ENCODE data around the gene TBC1D32. TPM values are rescaled to one million over a fixed set of nuclear protein-coding genes. Genes with fewer than 3 reads are reported as not detected.

Gene TBC1D32
- total RNA-seq, 1 experiment from 2014 or later, result 12.0 TPM

DNA sequence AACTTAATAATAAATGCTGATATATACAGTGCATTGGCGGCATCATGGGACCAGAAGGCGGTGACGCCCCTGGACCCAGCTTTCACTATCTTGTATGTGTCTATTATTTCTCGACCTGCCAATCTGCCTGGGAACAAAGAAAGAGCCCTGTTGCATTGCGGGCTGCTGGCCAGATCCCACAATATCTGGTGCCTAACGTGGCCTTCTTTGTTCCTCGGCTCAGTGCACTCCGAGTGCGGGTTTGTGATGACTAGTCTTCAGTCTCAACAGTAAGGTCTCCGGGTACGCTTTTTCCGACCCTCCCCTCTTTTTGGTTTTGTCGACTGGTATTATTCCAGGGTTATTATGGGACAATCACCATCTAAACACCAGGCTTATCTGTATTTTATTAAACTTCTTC lies 291.5 kb downstream of the TBC1D32 start:
- POLR2A ChIA-PET (ENCODE audit: unreplicated experiment), result no interaction called here
- Histone ChIP-seq H3K9me2 (ENCODE audit: insufficient read depth) (no peaks in the 10 kb centered on the region; the same call in 1 of the 2 replicates), H3K27me3 (ENCODE audit: insufficient read depth, low read depth) (no peaks in the 10 kb centered on the region), H4K20me1 (ENCODE audit: insufficient read depth) (no peaks in the 10 kb centered on the region), H2AFZ (no peak overlapping the region), H3K4me1 (replicated peaks; ENCODE audit: insufficient read depth) (no peaks in the 10 kb centered on the region; the same call in 1 of the 2 replicates), H3K4me3 (no peak overlapping the region), H3K27ac (no peak overlapping the region), H3F3A (ENCODE audit: insufficient read depth, low read depth) (no peaks in the 10 kb centered on the region), H3K4me2 (no peak overlapping the region), H3K79me2 (ENCODE audit: low read depth) (no peaks in the 10 kb centered on the region), H3K36me3 (ENCODE audit: low read depth) (no peaks in the 10 kb centered on the region), H3K9me3 (ENCODE audit: insufficient read depth, low read depth) (no peaks in the 10 kb centered on the region)
- intact Hi-C loops (cut with micrococcal nuclease; ENCODE audit: unreplicated experiment), result no loop called here
- no TSS peak for BruUV-seq (replicated peaks)
- no peak for DNase-seq
- CTCF ChIA-PET, result no interaction called here
- TF ChIP-seq EZH2 (IDR thresholded peaks at IDR 0.05; ENCODE audit: low read depth) (no peak), CTCF (conservative IDR thresholded peaks at IDR 0.05) (no peak)

GRCh38 chr6:121040831-121041230 lies 293.4 kb downstream of the TBC1D32 start:
- H3K27me3 ChIP-seq (ENCODE audit: insufficient read depth, low read depth), result no peaks in the 10 kb centered on the region
- H3K4me2 ChIP-seq, result no peak overlapping the region
- H2AFZ ChIP-seq, result no peak overlapping the region
- no peak for DNase-seq
- H3K79me2 ChIP-seq (ENCODE audit: low read depth), result no peaks in the 10 kb centered on the region
- intact Hi-C loops (cut with micrococcal nuclease; ENCODE audit: unreplicated experiment), result no loop called here
- no peaks in the 10 kb centered on the region; the same call in 1 of the 2 replicates for H3K9me2 ChIP-seq (ENCODE audit: insufficient read depth)
- H4K20me1 ChIP-seq (ENCODE audit: insufficient read depth), result no peaks in the 10 kb centered on the region
- CTCF ChIA-PET, result no interaction called here
- no peak overlapping the region for H3K27ac ChIP-seq
- POLR2A ChIA-PET (ENCODE audit: unreplicated experiment), result interaction anchor here (0.6 kb wide), 1 partner anchor 435 kb away, joined by 4 read pairs; no protein-coding TSS in a partner anchor
- no peaks in the 10 kb centered on the region for H3K9me3 ChIP-seq (ENCODE audit: insufficient read depth, low read depth)
- TF ChIP-seq CTCF (conservative IDR thresholded peaks at IDR 0.05), result no peak
- no peak for TF ChIP-seq EZH2 (IDR thresholded peaks at IDR 0.05; ENCODE audit: low read depth)
- no peaks in the 10 kb centered on the region for H3K36me3 ChIP-seq (ENCODE audit: low read depth)
- no peaks in the 10 kb centered on the region; the same call in 1 of the 2 replicates for H3K4me1 ChIP-seq (replicated peaks; ENCODE audit: insufficient read depth)
- no peaks in the 10 kb centered on the region for H3F3A ChIP-seq (ENCODE audit: insufficient read depth, low read depth)
- H3K4me3 ChIP-seq, result no peak overlapping the region
- no TSS peak for BruUV-seq (replicated peaks)

DNA sequence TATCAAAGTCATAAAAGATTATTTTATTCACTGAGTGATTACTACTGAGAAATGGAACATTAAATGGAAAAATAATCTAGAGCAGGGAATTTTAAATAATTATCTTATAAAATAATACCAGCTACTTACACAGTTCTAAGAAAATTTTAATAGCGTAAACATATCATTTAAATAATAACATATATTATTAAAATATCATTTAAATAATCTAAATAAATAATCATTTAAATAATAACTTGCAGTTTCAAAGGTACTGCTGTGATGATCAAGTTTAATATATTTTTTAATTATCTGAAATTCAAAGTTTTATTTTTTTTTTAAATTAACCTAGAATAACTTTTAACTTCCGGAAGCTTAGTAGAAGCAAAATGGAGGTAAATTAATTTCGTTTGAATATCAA lies 301.2 kb downstream of the TBC1D32 start:
- Histone ChIP-seq H3K4me1 (replicated peaks; ENCODE audit: insufficient read depth) (no peaks in the 10 kb centered on the region), H3K9me3 (ENCODE audit: insufficient read depth, low read depth) (peaks cover 8% of the 10 kb centered on the region; the same call in 1 of the 2 replicates), H3F3A (ENCODE audit: insufficient read depth, low read depth) (no peaks in the 10 kb centered on the region), H3K4me3 (no peak overlapping the region), H2AFZ (no peak overlapping the region), H3K36me3 (ENCODE audit: low read depth) (no peaks in the 10 kb centered on the region), H3K9me2 (ENCODE audit: insufficient read depth) (peaks cover 3% of the 10 kb centered on the region; the same call in 1 of the 2 replicates), H4K20me1 (ENCODE audit: insufficient read depth) (no peaks in the 10 kb centered on the region), H3K27me3 (ENCODE audit: insufficient read depth, low read depth) (no peaks in the 10 kb centered on the region), H3K4me2 (no peak overlapping the region), H3K79me2 (ENCODE audit: low read depth) (no peaks in the 10 kb centered on the region), H3K27ac (no peak overlapping the region)
- no TSS peak for BruUV-seq (replicated peaks)
- TF ChIP-seq EZH2 (IDR thresholded peaks at IDR 0.05; ENCODE audit: low read depth), result no peak
- no peak for TF ChIP-seq CTCF (conservative IDR thresholded peaks at IDR 0.05)
- POLR2A ChIA-PET (ENCODE audit: unreplicated experiment), result no interaction called here
- intact Hi-C loops (cut with micrococcal nuclease; ENCODE audit: unreplicated experiment), result no loop called here
- CTCF ChIA-PET, result no interaction called here
- DNase-seq, result no peak
